HepG2 (cell line): ENCODE results near the gene CC2D1A.

Source experiments
- ATAD3A ChIP-seq: sonication (generic); formaldehyde crosslinking; IDR thresholded peaks from 2 replicates; pipeline ENCODE4 v1.4.0; 2020; ENCODE audit warnings: missing genetic modification reagents
- MAFF ChIP-seq: IDR thresholded peaks from 2 replicates; pipeline ENCODE4 v1.6.1; 2011; ENCODE audit warnings: low read depth, low read length, improper control_type of control experiment
- NONO ChIP-seq, 2 experiments: fragments of 450-650 bp in 1 of 2; sonication (generic) in 1 of 2; formaldehyde crosslinking in 1 of 2; IDR thresholded peaks in 1 of 2; conservative IDR thresholded peaks in 1 of 2; 2 replicates each; pipeline versions ENCODE4 v1.6.1 to v1.8.0; 2017 to 2022; ENCODE audit warnings: mild to moderate bottlenecking in 1 of 2, missing genetic modification reagents in 1 of 2, moderate library complexity in 1 of 2
- PLSCR1 ChIP-seq: sonication (generic); formaldehyde crosslinking; IDR thresholded peaks from 2 replicates; pipeline ENCODE4 v1.5.0; 2020; ENCODE audit warnings: missing genetic modification reagents, mild to moderate bottlenecking, borderline replicate concordance
- POLR2A ChIP-seq, 2 experiments: IDR thresholded peaks; 2 replicates each; pipeline ENCODE4 v1.6.1; 2011; ENCODE audit warnings: low read depth in 2 of 2, low read length in 2 of 2, mild to moderate bottlenecking in 1 of 2, moderate library complexity in 1 of 2; ENCODE audit not compliant: insufficient read depth in 1 of 2
- POLR2AphosphoS5 ChIP-seq: IDR thresholded peaks from 2 replicates; pipeline ENCODE4 v1.6.1; 2012; ENCODE audit warnings: low read depth, low read length
- RARG ChIP-seq: sonication (generic); formaldehyde crosslinking; IDR thresholded peaks from 2 replicates; pipeline ENCODE4 v1.4.0; 2020; ENCODE audit warnings: low read depth, mild to moderate bottlenecking, missing genetic modification reagents
- TAF1 ChIP-seq: sonication (generic); formaldehyde crosslinking; IDR thresholded peaks from 2 replicates; pipeline ENCODE4 v1.4.0; 2020; ENCODE audit warnings: missing genetic modification reagents
- ZNF441 ChIP-seq: sonication (generic); formaldehyde crosslinking; IDR thresholded peaks from 2 replicates; pipeline ENCODE4 v1.7.0; 2021; ENCODE audit warnings: missing genetic modification reagents, borderline replicate concordance
- ZNF501 ChIP-seq: sonication (generic); formaldehyde crosslinking; IDR thresholded peaks from 2 replicates; pipeline ENCODE4 v1.5.1; 2020; ENCODE audit warnings: mild to moderate bottlenecking, moderate library complexity, missing genetic modification reagents
- TF ChIP-seq, protein P1 (sequence below): sonication (generic); formaldehyde crosslinking; IDR thresholded peaks from 2 replicates; pipeline ENCODE4 v1.5.0; 2020; ENCODE audit warnings: mild to moderate bottlenecking, missing genetic modification reagents, moderate library complexity

- TF ChIP-seq ZNF501 (CRISPR knock-in tag) (no peak), MAFF (no peak), POLR2A (IDR thresholded peaks at IDR 0.05; ENCODE audit: insufficient read depth in 1 of 2, low read depth in 2 of 2, low read length in 2 of 2) (no peak), PLSCR1 (CRISPR knock-in tag) (no peak), RARG (CRISPR knock-in tag) (no peak), POLR2AphosphoS5 (no peak), ZNF441 (CRISPR knock-in tag) (no peak), NONO (IDR thresholded peaks at IDR 0.05) (no peak), NONO (CRISPR knock-in tag; conservative IDR thresholded peaks at IDR 0.05) (no peak), ATAD3A (no peak), TAF1 (CRISPR knock-in tag) (no peak)
- TF ChIP-seq, protein P1, sequence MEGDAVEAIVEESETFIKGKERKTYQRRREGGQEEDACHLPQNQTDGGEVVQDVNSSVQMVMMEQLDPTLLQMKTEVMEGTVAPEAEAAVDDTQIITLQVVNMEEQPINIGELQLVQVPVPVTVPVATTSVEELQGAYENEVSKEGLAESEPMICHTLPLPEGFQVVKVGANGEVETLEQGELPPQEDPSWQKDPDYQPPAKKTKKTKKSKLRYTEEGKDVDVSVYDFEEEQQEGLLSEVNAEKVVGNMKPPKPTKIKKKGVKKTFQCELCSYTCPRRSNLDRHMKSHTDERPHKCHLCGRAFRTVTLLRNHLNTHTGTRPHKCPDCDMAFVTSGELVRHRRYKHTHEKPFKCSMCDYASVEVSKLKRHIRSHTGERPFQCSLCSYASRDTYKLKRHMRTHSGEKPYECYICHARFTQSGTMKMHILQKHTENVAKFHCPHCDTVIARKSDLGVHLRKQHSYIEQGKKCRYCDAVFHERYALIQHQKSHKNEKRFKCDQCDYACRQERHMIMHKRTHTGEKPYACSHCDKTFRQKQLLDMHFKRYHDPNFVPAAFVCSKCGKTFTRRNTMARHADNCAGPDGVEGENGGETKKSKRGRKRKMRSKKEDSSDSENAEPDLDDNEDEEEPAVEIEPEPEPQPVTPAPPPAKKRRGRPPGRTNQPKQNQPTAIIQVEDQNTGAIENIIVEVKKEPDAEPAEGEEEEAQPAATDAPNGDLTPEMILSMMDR (CRISPR knock-in tag): no peak
Observed at GRCh38 chr19:13929956-13930355, 24.0 kb downstream of the CC2D1A start.
